ENCODE measurements around the gene SERGEF.

The SERGEF gene

GRCh38 chr11:17915500-17916143, 97.2 kb downstream of the SERGEF start:
- Histone ChIP-seq H3K27ac (ENCODE audit: low read depth, low read length) (no peak overlapping the region), H3K27me3 (ENCODE audit: insufficient read depth, low read length, poor library complexity) (no peaks in the 10 kb centered on the region), H3K4me3 (ENCODE audit: low read length) (no peak overlapping the region), H3K4ac (ENCODE audit: low read depth, low read length) (no peak overlapping the region), H4K8ac (ENCODE audit: low read depth, low read length) (no peak overlapping the region), H3K4me2 (ENCODE audit: low read length) (no peak overlapping the region), H3K4me1 (ENCODE audit: control insufficient read depth, low read depth, low read length) (no peaks in the 10 kb centered on the region), H3K79me1 (ENCODE audit: low read length) (no peaks in the 10 kb centered on the region), H2AK5ac (ENCODE audit: low read length) (no peak overlapping the region), H3K79me2 (ENCODE audit: control insufficient read depth, insufficient read depth, low read length) (no peaks in the 10 kb centered on the region), H3K36me3 (ENCODE audit: control insufficient read depth, insufficient read depth, low read length) (no peaks in the 10 kb centered on the region), H4K5ac (ENCODE audit: low read length) (no peak overlapping the region), H3K56ac (ENCODE audit: low read length) (no peak overlapping the region), H3K18ac (ENCODE audit: low read length) (no peak overlapping the region), H3K9ac (ENCODE audit: low read length) (no peak overlapping the region), H2BK120ac (ENCODE audit: low read depth, low read length) (no peak overlapping the region), H3K23ac (ENCODE audit: low read length) (no peak overlapping the region), H2BK5ac (ENCODE audit: low read length) (no peak overlapping the region), H2BK15ac (replicated peaks; ENCODE audit: low read depth) (no peak overlapping the region)
- no CpG with 5 or more reads among the region's 3 CpGs for WGBS (ENCODE audit: extremely low coverage, insufficient coverage, low lambda C conversion rate)
- no peak for DNase-seq

GRCh38 chr11:17914957-17915356, 97.9 kb downstream of the SERGEF start:
- Histone ChIP-seq H3K4ac (ENCODE audit: low read depth, low read length) (no peak overlapping the region), H3K56ac (ENCODE audit: low read length) (no peak overlapping the region), H4K8ac (ENCODE audit: low read depth, low read length) (no peak overlapping the region), H3K23ac (ENCODE audit: low read length) (no peak overlapping the region), H3K4me2 (ENCODE audit: low read length) (no peak overlapping the region), H3K36me3 (ENCODE audit: control insufficient read depth, insufficient read depth, low read length) (no peaks in the 10 kb centered on the region), H2BK15ac (replicated peaks; ENCODE audit: low read depth) (no peak overlapping the region), H3K4me1 (ENCODE audit: control insufficient read depth, low read depth, low read length) (no peaks in the 10 kb centered on the region), H3K9ac (ENCODE audit: low read length) (no peak overlapping the region), H3K27ac (ENCODE audit: low read depth, low read length) (no peak overlapping the region), H3K4me3 (ENCODE audit: low read length) (no peak overlapping the region), H2BK5ac (ENCODE audit: low read length) (no peak overlapping the region), H2BK120ac (ENCODE audit: low read depth, low read length) (no peak overlapping the region), H2AK5ac (ENCODE audit: low read length) (no peak overlapping the region), H3K79me2 (ENCODE audit: control insufficient read depth, insufficient read depth, low read length) (no peaks in the 10 kb centered on the region), H3K18ac (ENCODE audit: low read length) (no peak overlapping the region), H3K79me1 (ENCODE audit: low read length) (no peaks in the 10 kb centered on the region), H3K27me3 (ENCODE audit: insufficient read depth, low read length, poor library complexity) (no peaks in the 10 kb centered on the region), H4K5ac (ENCODE audit: low read length) (no peak overlapping the region)
- WGBS (ENCODE audit: extremely low coverage, insufficient coverage, low lambda C conversion rate): no CpG with 5 or more reads among the region's 4 CpGs
- DNase-seq: no peak

GRCh38 chr11:17907046-17907445, 105.8 kb downstream of the SERGEF start:
- no peak overlapping the region for H3K4me2 ChIP-seq (ENCODE audit: low read length)
- H3K4me1 ChIP-seq (ENCODE audit: control insufficient read depth, low read depth, low read length): peaks cover 3% of the 10 kb centered on the region
- H3K27ac ChIP-seq (ENCODE audit: low read depth, low read length): no peak overlapping the region
- no peak overlapping the region for H2AK5ac ChIP-seq (ENCODE audit: low read length)
- no peak overlapping the region for H4K5ac ChIP-seq (ENCODE audit: low read length)
- H3K79me2 ChIP-seq (ENCODE audit: control insufficient read depth, insufficient read depth, low read length): no peaks in the 10 kb centered on the region
- no peak overlapping the region for H2BK15ac ChIP-seq (replicated peaks; ENCODE audit: low read depth)
- H3K18ac ChIP-seq (ENCODE audit: low read length): no peak overlapping the region
- H3K79me1 ChIP-seq (ENCODE audit: low read length): no peaks in the 10 kb centered on the region
- H2BK120ac ChIP-seq (ENCODE audit: low read depth, low read length): no peak overlapping the region
- no peak overlapping the region for H3K4me3 ChIP-seq (ENCODE audit: low read length)
- no peak overlapping the region for H4K8ac ChIP-seq (ENCODE audit: low read depth, low read length)
- H2BK5ac ChIP-seq (ENCODE audit: low read length): no peak overlapping the region
- H3K27me3 ChIP-seq (ENCODE audit: insufficient read depth, low read length, poor library complexity): no peaks in the 10 kb centered on the region
- no peak overlapping the region for H3K4ac ChIP-seq (ENCODE audit: low read depth, low read length)
- no peak overlapping the region for H3K9ac ChIP-seq (ENCODE audit: low read length)
- no peak overlapping the region for H3K23ac ChIP-seq (ENCODE audit: low read length)
- H3K36me3 ChIP-seq (ENCODE audit: control insufficient read depth, insufficient read depth, low read length): no peaks in the 10 kb centered on the region
- no CpG with 5 or more reads among the region's 1 CpG for WGBS (ENCODE audit: extremely low coverage, insufficient coverage, low lambda C conversion rate)
- DNase-seq: no peak
- no peak overlapping the region for H3K56ac ChIP-seq (ENCODE audit: low read length)

GRCh38 chr11:17906436-17906835, 106.4 kb downstream of the SERGEF start:
- no peaks in the 10 kb centered on the region for H3K79me2 ChIP-seq (ENCODE audit: control insufficient read depth, insufficient read depth, low read length)
- no peak overlapping the region for H3K23ac ChIP-seq (ENCODE audit: low read length)
- no peaks in the 10 kb centered on the region for H3K27me3 ChIP-seq (ENCODE audit: insufficient read depth, low read length, poor library complexity)
- H4K8ac ChIP-seq (ENCODE audit: low read depth, low read length): no peak overlapping the region
- H2AK5ac ChIP-seq (ENCODE audit: low read length): no peak overlapping the region
- H3K9ac ChIP-seq (ENCODE audit: low read length): no peak overlapping the region
- H3K79me1 ChIP-seq (ENCODE audit: low read length): no peaks in the 10 kb centered on the region
- H4K5ac ChIP-seq (ENCODE audit: low read length): no peak overlapping the region
- no peak overlapping the region for H3K4me2 ChIP-seq (ENCODE audit: low read length)
- WGBS (ENCODE audit: extremely low coverage, insufficient coverage, low lambda C conversion rate): no CpG with 5 or more reads among the region's 7 CpGs
- H2BK5ac ChIP-seq (ENCODE audit: low read length): no peak overlapping the region
- no peak overlapping the region for H3K27ac ChIP-seq (ENCODE audit: low read depth, low read length)
- no peak overlapping the region for H3K4me3 ChIP-seq (ENCODE audit: low read length)
- no peak overlapping the region for H3K18ac ChIP-seq (ENCODE audit: low read length)
- H3K4ac ChIP-seq (ENCODE audit: low read depth, low read length): no peak overlapping the region
- H3K56ac ChIP-seq (ENCODE audit: low read length): no peak overlapping the region
- peak; percentile 74 for DNase-seq
- H3K4me1 ChIP-seq (ENCODE audit: control insufficient read depth, low read depth, low read length): peaks cover 3% of the 10 kb centered on the region
- H2BK120ac ChIP-seq (ENCODE audit: low read depth, low read length): no peak overlapping the region
- H3K36me3 ChIP-seq (ENCODE audit: control insufficient read depth, insufficient read depth, low read length): no peaks in the 10 kb centered on the region
- no peak overlapping the region for H2BK15ac ChIP-seq (replicated peaks; ENCODE audit: low read depth)

DNA sequence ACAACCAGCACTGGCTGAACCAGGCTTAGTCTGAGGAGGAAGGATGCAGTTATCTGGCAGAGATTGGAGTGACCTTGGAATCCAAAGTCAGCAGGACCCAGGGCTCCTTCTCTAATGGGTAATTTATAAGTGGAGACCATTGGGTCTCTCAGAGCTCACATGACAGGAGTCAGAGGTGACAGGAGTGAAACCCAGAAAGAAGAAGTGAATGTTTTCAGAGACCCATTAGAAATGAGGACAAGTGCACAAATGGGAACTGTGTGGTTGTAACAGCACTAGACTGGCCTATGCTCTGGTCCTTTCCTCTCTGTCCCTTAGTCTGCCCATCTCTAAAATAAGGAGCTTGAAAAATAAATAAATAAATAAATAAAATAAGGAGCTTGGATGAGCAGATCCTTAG, 107.4 kb downstream of the SERGEF start:
- Histone ChIP-seq H3K9ac (ENCODE audit: low read length) (no peak overlapping the region), H3K27ac (ENCODE audit: low read depth, low read length) (no peak overlapping the region), H3K79me1 (ENCODE audit: low read length) (no peaks in the 10 kb centered on the region), H3K79me2 (ENCODE audit: control insufficient read depth, insufficient read depth, low read length) (no peaks in the 10 kb centered on the region), H3K4ac (ENCODE audit: low read depth, low read length) (no peak overlapping the region), H3K18ac (ENCODE audit: low read length) (no peak overlapping the region), H3K36me3 (ENCODE audit: control insufficient read depth, insufficient read depth, low read length) (no peaks in the 10 kb centered on the region), H3K4me3 (ENCODE audit: low read length) (no peak overlapping the region), H4K8ac (ENCODE audit: low read depth, low read length) (no peak overlapping the region), H2AK5ac (ENCODE audit: low read length) (no peak overlapping the region), H3K27me3 (ENCODE audit: insufficient read depth, low read length, poor library complexity) (no peaks in the 10 kb centered on the region), H3K56ac (ENCODE audit: low read length) (no peak overlapping the region), H2BK15ac (replicated peaks; ENCODE audit: low read depth) (no peak overlapping the region), H3K4me1 (ENCODE audit: control insufficient read depth, low read depth, low read length) (peaks cover 3% of the 10 kb centered on the region), H3K23ac (ENCODE audit: low read length) (no peak overlapping the region), H2BK120ac (ENCODE audit: low read depth, low read length) (no peak overlapping the region), H2BK5ac (ENCODE audit: low read length) (no peak overlapping the region), H3K4me2 (ENCODE audit: low read length) (no peak overlapping the region), H4K5ac (ENCODE audit: low read length) (no peak overlapping the region)
- no peak for DNase-seq

DNA sequence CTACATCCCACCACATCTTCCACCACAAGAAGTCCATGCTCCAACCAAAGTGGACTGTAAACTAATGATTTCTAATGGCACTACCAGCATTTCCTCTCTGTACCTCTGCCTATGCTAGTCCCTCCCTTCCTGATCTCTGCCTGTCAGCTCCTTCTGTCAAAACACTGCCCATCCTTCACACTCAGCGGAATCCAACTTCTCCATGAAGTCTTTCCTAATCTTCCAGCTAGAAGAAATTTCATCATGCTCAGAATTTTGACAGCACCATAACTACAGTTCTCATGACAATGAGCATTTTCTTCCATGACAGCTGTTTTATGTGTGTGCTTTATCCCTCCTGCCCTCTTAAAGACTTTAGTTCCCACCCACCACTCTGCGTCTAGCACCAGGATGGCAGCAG, 111.4 kb downstream of the SERGEF start:
- WGBS (ENCODE audit: extremely low coverage, insufficient coverage, low lambda C conversion rate): no CpG with 5 or more reads among the region's 2 CpGs
- H3K79me1 ChIP-seq (ENCODE audit: low read length): no peaks in the 10 kb centered on the region
- no peak for DNase-seq

More for the DNA sequence above, 111.4 kb downstream of the SERGEF start:
- no peak overlapping the region for H3K4me3 ChIP-seq (ENCODE audit: low read length)
- no peak overlapping the region for H3K9ac ChIP-seq (ENCODE audit: low read length)
- peaks cover 3% of the 10 kb centered on the region for H3K4me1 ChIP-seq (ENCODE audit: control insufficient read depth, low read depth, low read length)
- no peak overlapping the region for H3K56ac ChIP-seq (ENCODE audit: low read length)
- H3K23ac ChIP-seq (ENCODE audit: low read length): no peak overlapping the region
- H3K4ac ChIP-seq (ENCODE audit: low read depth, low read length): no peak overlapping the region
- H2BK5ac ChIP-seq (ENCODE audit: low read length): no peak overlapping the region
- no peak overlapping the region for H4K5ac ChIP-seq (ENCODE audit: low read length)
- no peaks in the 10 kb centered on the region for H3K27me3 ChIP-seq (ENCODE audit: insufficient read depth, low read length, poor library complexity)
- H3K18ac ChIP-seq (ENCODE audit: low read length): no peak overlapping the region
- H3K36me3 ChIP-seq (ENCODE audit: control insufficient read depth, insufficient read depth, low read length): no peaks in the 10 kb centered on the region
- H2AK5ac ChIP-seq (ENCODE audit: low read length): no peak overlapping the region
- H3K27ac ChIP-seq (ENCODE audit: low read depth, low read length): no peak overlapping the region
- H2BK120ac ChIP-seq (ENCODE audit: low read depth, low read length): no peak overlapping the region
- H2BK15ac ChIP-seq (replicated peaks; ENCODE audit: low read depth): no peak overlapping the region
- no peaks in the 10 kb centered on the region for H3K79me2 ChIP-seq (ENCODE audit: control insufficient read depth, insufficient read depth, low read length)
- H4K8ac ChIP-seq (ENCODE audit: low read depth, low read length): no peak overlapping the region
- no peak overlapping the region for H3K4me2 ChIP-seq (ENCODE audit: low read length)

Data from mesendoderm (in vitro differentiated cells).